ENCODE measurements around the gene SPINK5.

SPINK5 gene

DNA sequence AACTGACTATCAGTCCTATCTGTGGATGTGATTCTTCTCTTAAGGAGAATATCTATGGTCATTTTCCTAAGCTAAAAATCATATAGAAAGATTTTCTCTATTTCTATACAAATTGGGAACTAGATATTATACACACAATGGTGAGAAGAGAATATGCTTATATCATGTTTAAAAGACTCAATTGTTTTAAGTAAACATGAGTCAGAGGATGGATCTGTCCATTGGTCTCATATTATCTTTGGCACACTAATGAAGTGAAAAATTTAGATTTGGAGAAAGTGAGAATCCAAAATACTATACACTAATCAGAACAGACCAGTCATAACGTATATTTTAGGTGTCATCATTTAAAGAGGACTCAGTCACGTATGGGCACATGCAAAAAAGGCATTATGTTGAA, 88.1 kb downstream of the SPINK5 start:
- DNase-seq: no peak
- H3K4me1 Mint-ChIP-seq: no peaks in the 10 kb centered on the region
- H3K27ac Mint-ChIP-seq: no peak overlapping the region
- peaks cover 5% of the 10 kb centered on the region for H3K9me3 Mint-ChIP-seq
- H3K4me3 Mint-ChIP-seq: no peak overlapping the region
- TF ChIP-seq, protein P1, sequence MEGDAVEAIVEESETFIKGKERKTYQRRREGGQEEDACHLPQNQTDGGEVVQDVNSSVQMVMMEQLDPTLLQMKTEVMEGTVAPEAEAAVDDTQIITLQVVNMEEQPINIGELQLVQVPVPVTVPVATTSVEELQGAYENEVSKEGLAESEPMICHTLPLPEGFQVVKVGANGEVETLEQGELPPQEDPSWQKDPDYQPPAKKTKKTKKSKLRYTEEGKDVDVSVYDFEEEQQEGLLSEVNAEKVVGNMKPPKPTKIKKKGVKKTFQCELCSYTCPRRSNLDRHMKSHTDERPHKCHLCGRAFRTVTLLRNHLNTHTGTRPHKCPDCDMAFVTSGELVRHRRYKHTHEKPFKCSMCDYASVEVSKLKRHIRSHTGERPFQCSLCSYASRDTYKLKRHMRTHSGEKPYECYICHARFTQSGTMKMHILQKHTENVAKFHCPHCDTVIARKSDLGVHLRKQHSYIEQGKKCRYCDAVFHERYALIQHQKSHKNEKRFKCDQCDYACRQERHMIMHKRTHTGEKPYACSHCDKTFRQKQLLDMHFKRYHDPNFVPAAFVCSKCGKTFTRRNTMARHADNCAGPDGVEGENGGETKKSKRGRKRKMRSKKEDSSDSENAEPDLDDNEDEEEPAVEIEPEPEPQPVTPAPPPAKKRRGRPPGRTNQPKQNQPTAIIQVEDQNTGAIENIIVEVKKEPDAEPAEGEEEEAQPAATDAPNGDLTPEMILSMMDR (IDR thresholded peaks at IDR 0.05): no peak
- no peaks in the 10 kb centered on the region for H3K27me3 Mint-ChIP-seq (ENCODE audit: low read depth, poor library complexity)
- H3K36me3 Mint-ChIP-seq (ENCODE audit: low read depth): no peaks in the 10 kb centered on the region

DNA sequence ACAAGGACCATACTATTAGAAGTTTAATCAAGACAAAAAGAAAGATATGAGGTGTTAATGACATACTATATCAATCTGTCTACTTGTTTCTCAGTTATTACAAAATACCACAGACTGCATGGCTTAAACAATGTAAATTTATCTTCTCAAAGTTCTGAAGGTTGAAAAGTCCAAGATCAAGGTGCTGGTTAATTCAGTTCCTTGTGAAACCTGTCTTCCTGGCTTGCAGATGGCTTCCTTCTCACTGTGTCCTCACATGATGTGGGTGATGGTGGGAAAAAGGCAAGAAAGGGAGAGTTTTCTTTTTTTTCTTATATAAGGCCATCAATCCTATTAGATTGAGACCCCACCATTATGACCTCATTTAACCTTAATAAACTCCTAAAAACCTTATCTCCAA, 89.0 kb downstream of the SPINK5 start:
- Mint-ChIP-seq H3K4me3 (no peak overlapping the region), H3K36me3 (ENCODE audit: low read depth) (no peaks in the 10 kb centered on the region), H3K4me1 (no peaks in the 10 kb centered on the region), H3K27me3 (ENCODE audit: low read depth, poor library complexity) (no peaks in the 10 kb centered on the region), H3K9me3 (peaks cover 5% of the 10 kb centered on the region), H3K27ac (no peak overlapping the region)
- TF ChIP-seq, protein P1 (IDR thresholded peaks at IDR 0.05): no peak
- DNase-seq: no peak

DNA sequence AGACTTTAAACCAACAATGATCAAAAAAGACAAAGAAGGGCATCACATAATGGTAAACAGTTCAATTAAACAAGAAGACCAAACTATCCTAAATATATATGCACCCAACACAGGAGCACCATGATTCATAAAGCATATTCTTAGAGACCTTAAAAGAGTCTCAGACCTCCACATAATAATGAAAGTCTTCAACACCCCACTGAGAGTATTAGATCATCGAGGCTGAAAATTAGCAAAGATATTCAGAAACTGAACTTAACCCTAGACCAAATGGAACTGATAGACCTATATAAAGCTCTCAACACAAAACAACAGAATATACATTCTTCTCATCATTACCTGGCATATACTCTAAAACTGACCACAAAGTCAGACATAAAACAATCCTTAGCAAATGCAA, 92.8 kb downstream of the SPINK5 start:
- TF ChIP-seq, protein P1 (IDR thresholded peaks at IDR 0.05): no peak
- H3K27me3 Mint-ChIP-seq (ENCODE audit: low read depth, poor library complexity): no peaks in the 10 kb centered on the region
- H3K9me3 Mint-ChIP-seq: peaks cover 5% of the 10 kb centered on the region
- DNase-seq: no peak
- H3K4me3 Mint-ChIP-seq: no peak overlapping the region
- no peaks in the 10 kb centered on the region for H3K36me3 Mint-ChIP-seq (ENCODE audit: low read depth)
- no peak overlapping the region for H3K27ac Mint-ChIP-seq
- no peaks in the 10 kb centered on the region for H3K4me1 Mint-ChIP-seq

DNA sequence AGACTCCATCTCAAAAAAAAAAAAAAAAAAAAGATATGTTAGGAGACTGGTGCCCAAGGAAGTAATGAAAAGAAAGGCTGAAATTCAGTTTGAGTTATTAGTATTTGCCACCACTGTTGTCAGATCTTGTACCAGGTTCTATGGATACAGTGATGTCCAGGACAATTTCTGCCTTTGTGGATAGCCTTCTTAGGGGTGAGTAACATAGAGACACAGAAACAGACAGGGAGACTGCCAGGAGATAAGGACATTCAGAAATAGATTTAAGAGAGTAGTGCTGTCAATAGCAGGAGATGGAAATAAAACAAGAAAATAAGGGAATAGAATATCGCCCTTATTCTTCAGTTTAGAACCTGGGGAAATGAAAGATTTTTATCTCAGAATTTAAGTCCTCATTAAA, 98.3 kb downstream of the SPINK5 start:
- no peaks in the 10 kb centered on the region for H3K9me3 Mint-ChIP-seq
- H3K27ac Mint-ChIP-seq: no peak overlapping the region
- no peaks in the 10 kb centered on the region for H3K4me1 Mint-ChIP-seq
- H3K4me3 Mint-ChIP-seq: no peak overlapping the region
- peaks cover 4% of the 10 kb centered on the region for H3K27me3 Mint-ChIP-seq (ENCODE audit: low read depth, poor library complexity)
- DNase-seq: no peak
- TF ChIP-seq, protein P1 (IDR thresholded peaks at IDR 0.05): no peak
- H3K36me3 Mint-ChIP-seq (ENCODE audit: low read depth): no peaks in the 10 kb centered on the region

DNA sequence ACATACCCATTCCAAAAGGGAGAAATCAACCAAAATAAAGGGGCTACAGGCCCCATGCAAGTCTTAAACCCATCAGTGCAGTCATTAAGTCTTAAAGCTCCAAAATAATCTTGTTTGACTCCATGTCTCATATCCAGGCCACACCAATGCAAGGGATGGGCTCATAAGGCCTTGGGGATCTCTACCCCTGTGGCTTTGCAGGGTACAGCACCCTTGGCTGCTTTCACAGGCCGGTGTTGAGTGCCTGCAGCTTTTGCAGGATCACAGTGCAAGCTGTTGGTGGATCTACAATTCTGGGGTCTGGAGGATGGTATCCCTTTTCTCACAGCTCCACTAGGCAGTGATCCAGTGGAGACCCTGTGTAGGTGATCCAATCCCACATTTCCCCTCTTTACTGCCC, 99.6 kb downstream of the SPINK5 start:
- H3K27ac Mint-ChIP-seq: no peak overlapping the region
- TF ChIP-seq, protein P1 (IDR thresholded peaks at IDR 0.05): no peak
- DNase-seq: no peak
- H3K36me3 Mint-ChIP-seq (ENCODE audit: low read depth): no peaks in the 10 kb centered on the region
- H3K27me3 Mint-ChIP-seq (ENCODE audit: low read depth, poor library complexity): peaks cover 4% of the 10 kb centered on the region
- H3K9me3 Mint-ChIP-seq: no peaks in the 10 kb centered on the region
- no peaks in the 10 kb centered on the region for H3K4me1 Mint-ChIP-seq
- H3K4me3 Mint-ChIP-seq: no peak overlapping the region

DNA sequence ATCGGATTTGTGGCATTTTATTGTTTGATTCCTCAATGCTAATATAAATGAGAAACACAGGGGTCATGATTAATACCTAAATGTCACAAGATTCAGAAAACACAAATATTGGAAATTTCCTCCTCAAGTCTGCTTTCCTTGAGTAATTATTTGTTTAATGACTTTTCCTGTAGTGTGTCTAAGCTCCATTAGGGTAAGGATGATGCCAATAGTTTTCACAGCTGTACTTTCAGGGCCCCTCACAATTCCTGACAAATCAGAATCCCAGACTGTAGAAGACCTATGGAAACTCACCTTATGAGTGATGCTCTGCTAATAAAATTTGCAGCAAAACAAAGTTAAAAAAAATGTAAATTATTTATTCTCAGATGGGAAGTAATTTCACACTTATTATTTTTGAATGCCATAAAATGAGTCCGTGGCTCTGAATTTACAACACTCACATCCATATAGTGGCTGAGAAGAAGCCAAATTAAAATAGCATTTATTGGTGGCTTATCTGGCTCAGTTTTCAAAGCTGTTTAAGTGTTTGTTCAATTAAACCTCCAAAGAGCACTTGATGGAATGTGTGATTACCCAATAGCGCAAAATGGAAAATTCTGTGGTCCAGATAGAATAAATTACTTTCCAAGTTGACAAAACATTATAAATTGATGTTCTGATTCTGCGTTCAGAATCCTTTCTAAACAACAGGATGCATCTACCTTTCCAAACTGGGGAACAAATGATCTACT, 102.9 kb downstream of the SPINK5 start:
- Mint-ChIP-seq H3K36me3 (ENCODE audit: low read depth) (no peaks in the 10 kb centered on the region), H3K4me1 (no peaks in the 10 kb centered on the region), H3K27ac (no peak overlapping the region), H3K9me3 (no peaks in the 10 kb centered on the region), H3K27me3 (ENCODE audit: low read depth, poor library complexity) (peaks cover 4% of the 10 kb centered on the region), H3K4me3 (no peak overlapping the region)
- TF ChIP-seq, protein P1 (IDR thresholded peaks at IDR 0.05): no peak
- no peak for DNase-seq
